Stimulated activated CD4-positive, alpha-beta T cell treated with anti-CD3 and anti-CD28 coated beads, Interleukin-1b, Interleukin-23, amount 100 ng/mL, for 48 hours (primary cell): ENCODE results near the gene CA5A.

Experiments
- DNase-seq: peaks from one replicate; pipeline ENCODE4 v3.0.0-alpha.2; 2020

The CA5A gene

DNA sequence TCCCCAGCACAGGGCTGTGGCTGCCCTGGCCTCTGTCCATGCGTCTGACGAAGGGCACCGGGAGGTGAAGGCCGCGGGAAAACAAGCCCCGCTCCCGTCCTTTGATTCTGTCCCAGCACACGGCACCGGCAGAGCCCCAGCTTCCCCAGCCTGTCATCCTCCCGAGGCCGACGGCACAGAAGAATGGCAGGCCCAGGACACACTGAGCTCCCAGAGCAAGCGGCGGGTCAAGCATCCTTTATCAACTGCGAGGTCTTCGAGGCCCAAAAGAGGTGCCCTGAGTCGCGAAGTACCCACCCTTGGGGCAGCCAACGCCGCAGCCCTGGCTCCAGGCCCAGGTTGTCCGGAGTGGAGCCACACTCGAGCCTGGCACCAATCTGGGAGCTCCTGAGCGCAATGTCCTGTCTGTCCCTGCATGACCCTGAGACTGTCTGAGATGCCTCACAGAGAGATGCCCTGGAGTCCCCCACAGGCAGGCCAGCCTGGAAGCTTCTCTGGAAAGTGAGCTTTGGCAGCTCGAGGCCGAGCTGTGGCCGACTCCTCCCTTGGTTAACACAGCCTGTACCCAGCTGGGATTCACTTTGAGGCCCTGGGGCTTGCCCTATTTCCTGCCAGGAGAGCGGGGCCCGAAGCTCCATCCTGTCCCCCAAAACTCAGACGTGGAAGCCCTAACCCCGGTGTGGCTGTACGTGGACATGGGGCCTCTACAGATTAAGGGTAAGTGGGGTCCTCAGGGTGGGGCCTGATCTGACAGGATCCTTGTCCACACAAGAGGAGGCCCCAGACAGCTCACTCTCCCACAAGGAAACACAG is 90.3 kb downstream of the CA5A start:
- no peak for DNase-seq

GRCh38 chr16:87845213-87845612 is 91.1 kb downstream of the CA5A start:
- DNase-seq, result no peak

DNA sequence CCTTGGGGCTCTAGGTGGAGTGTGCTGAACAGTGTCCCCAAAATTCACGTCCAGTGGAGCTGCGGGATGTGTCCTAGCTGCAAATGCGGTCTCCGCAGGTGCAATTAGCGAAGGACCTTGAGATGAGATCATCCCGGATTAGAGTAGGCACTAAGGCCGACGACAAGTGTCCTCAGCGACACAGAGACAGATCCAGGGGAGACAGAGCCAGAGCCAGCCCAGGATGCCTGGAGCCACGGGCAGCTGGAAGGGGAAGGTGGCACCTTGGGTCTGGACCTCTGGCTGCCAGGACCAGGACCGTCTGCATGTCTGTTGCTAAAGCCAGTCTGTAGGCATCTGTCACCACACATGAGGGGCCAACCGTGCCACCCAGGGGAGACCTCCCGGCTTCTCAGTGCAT is 91.5 kb downstream of the CA5A start:
- DNase-seq, result no peak

GRCh38 chr16:87844120-87844733 is 92.1 kb downstream of the CA5A start:
- DNase-seq, result no peak

- no peak for DNase-seq
Observed at GRCh38 chr16:87843678-87844105, 92.6 kb downstream of the CA5A start.

- no peak for DNase-seq
Observed at GRCh38 chr16:87842209-87842869, 94.0 kb downstream of the CA5A start.

- no peak for DNase-seq
Observed at GRCh38 chr16:87841340-87842208, 94.8 kb downstream of the CA5A start.

- no peak for DNase-seq
Observed at GRCh38 chr16:87840271-87840978, 95.9 kb downstream of the CA5A start.

- no peak for DNase-seq
Observed at GRCh38 chr16:87839542-87840270, 96.6 kb downstream of the CA5A start.

GRCh38 chr16:87838643-87839541 is 97.4 kb downstream of the CA5A start:
- no peak for DNase-seq
